ENCODE measurements around the gene GSE1. TPM values are rescaled to one million over a fixed set of nuclear protein-coding genes. Genes with fewer than 3 reads are reported as not detected.

GSE1 gene
- polyA plus RNA-seq, 1 donor = 94.9 TPM

- H3K27ac ChIP-seq (ENCODE audit: low read length) = peak overlapping the region; percentile 5
- peaks cover 8% of the 10 kb centered on the region for H3K4me1 ChIP-seq (ENCODE audit: control insufficient read depth, insufficient read depth, low read length)
- no peaks in the 10 kb centered on the region for H3K9me3 ChIP-seq (ENCODE audit: control insufficient read depth, low read depth, low read length)
- peaks cover 82% of the 10 kb centered on the region for H3K36me3 ChIP-seq (ENCODE audit: control insufficient read depth, insufficient read depth, low read length)
- WGBS (ENCODE audit: insufficient coverage, low lambda C conversion rate) = no CpG with 5 or more reads among the region's 19 CpGs
- no peaks in the 10 kb centered on the region for H3K27me3 ChIP-seq (ENCODE audit: control insufficient read depth, insufficient read depth, low read length)
- no peak overlapping the region for H3K4me3 ChIP-seq (ENCODE audit: low read length)
- DNase-seq = peak in 1 of 2 donors; percentile 58
Measured at GRCh38 chr16:85673529-85674417, 60.7 kb downstream of the GSE1 start.

GRCh38 chr16:85674418-85674755 lies 61.3 kb downstream of the GSE1 start:
- Histone ChIP-seq H3K36me3 (ENCODE audit: control insufficient read depth, insufficient read depth, low read length) (peaks cover 76% of the 10 kb centered on the region), H3K27me3 (ENCODE audit: control insufficient read depth, insufficient read depth, low read length) (no peaks in the 10 kb centered on the region), H3K4me1 (ENCODE audit: control insufficient read depth, insufficient read depth, low read length) (peaks cover 12% of the 10 kb centered on the region), H3K4me3 (ENCODE audit: low read length) (no peak overlapping the region), H3K9me3 (ENCODE audit: control insufficient read depth, low read depth, low read length) (no peaks in the 10 kb centered on the region), H3K27ac (ENCODE audit: low read length) (no peak overlapping the region)
- WGBS (ENCODE audit: insufficient coverage, low lambda C conversion rate) = no CpG with 5 or more reads among the region's 4 CpGs
- no peak for DNase-seq

GRCh38 chr16:85674828-85675227 lies 61.7 kb downstream of the GSE1 start:
- Histone ChIP-seq H3K27me3 (ENCODE audit: control insufficient read depth, insufficient read depth, low read length) (no peaks in the 10 kb centered on the region), H3K27ac (ENCODE audit: low read length) (no peak overlapping the region), H3K36me3 (ENCODE audit: control insufficient read depth, insufficient read depth, low read length) (peaks cover 71% of the 10 kb centered on the region), H3K4me3 (ENCODE audit: low read length) (no peak overlapping the region), H3K4me1 (ENCODE audit: control insufficient read depth, insufficient read depth, low read length) (peaks cover 12% of the 10 kb centered on the region), H3K9me3 (ENCODE audit: control insufficient read depth, low read depth, low read length) (no peaks in the 10 kb centered on the region)
- 100% methylated on average over 1 of the region's 6 CpGs for WGBS (ENCODE audit: insufficient coverage, low lambda C conversion rate)
- DNase-seq = no peak

- H3K27ac ChIP-seq (ENCODE audit: low read length) = no peak overlapping the region
- H3K4me3 ChIP-seq (ENCODE audit: low read length) = no peak overlapping the region
- H3K9me3 ChIP-seq (ENCODE audit: control insufficient read depth, low read depth, low read length) = no peaks in the 10 kb centered on the region
- H3K36me3 ChIP-seq (ENCODE audit: control insufficient read depth, insufficient read depth, low read length) = peaks cover 67% of the 10 kb centered on the region
- WGBS (ENCODE audit: insufficient coverage, low lambda C conversion rate) = 20% methylated on average over 1 of the region's 4 CpGs
- peaks cover 12% of the 10 kb centered on the region for H3K4me1 ChIP-seq (ENCODE audit: control insufficient read depth, insufficient read depth, low read length)
- no peak for DNase-seq
- H3K27me3 ChIP-seq (ENCODE audit: control insufficient read depth, insufficient read depth, low read length) = no peaks in the 10 kb centered on the region
Measured at GRCh38 chr16:85675251-85675874, 62.2 kb downstream of the GSE1 start.

GRCh38 chr16:85676466-85676865 lies 63.3 kb downstream of the GSE1 start:
- H3K4me1 ChIP-seq (ENCODE audit: control insufficient read depth, insufficient read depth, low read length) = peaks cover 21% of the 10 kb centered on the region
- peaks cover 60% of the 10 kb centered on the region for H3K36me3 ChIP-seq (ENCODE audit: control insufficient read depth, insufficient read depth, low read length)
- H3K9me3 ChIP-seq (ENCODE audit: control insufficient read depth, low read depth, low read length) = no peaks in the 10 kb centered on the region
- WGBS (ENCODE audit: insufficient coverage, low lambda C conversion rate) = 100% methylated on average over 1 of the region's 7 CpGs
- no peak for DNase-seq
- no peak overlapping the region for H3K4me3 ChIP-seq (ENCODE audit: low read length)
- H3K27me3 ChIP-seq (ENCODE audit: control insufficient read depth, insufficient read depth, low read length) = no peaks in the 10 kb centered on the region
- H3K27ac ChIP-seq (ENCODE audit: low read length) = no peak overlapping the region

GRCh38 chr16:85677383-85677967 lies 64.4 kb downstream of the GSE1 start:
- Histone ChIP-seq H3K27ac (ENCODE audit: low read length) (no peak overlapping the region), H3K27me3 (ENCODE audit: control insufficient read depth, insufficient read depth, low read length) (no peaks in the 10 kb centered on the region), H3K9me3 (ENCODE audit: control insufficient read depth, low read depth, low read length) (no peaks in the 10 kb centered on the region), H3K4me1 (ENCODE audit: control insufficient read depth, insufficient read depth, low read length) (peaks cover 22% of the 10 kb centered on the region), H3K36me3 (ENCODE audit: control insufficient read depth, insufficient read depth, low read length) (peaks cover 50% of the 10 kb centered on the region), H3K4me3 (ENCODE audit: low read length) (no peak overlapping the region)
- no CpG with 5 or more reads among the region's 6 CpGs for WGBS (ENCODE audit: insufficient coverage, low lambda C conversion rate)
- no peak for DNase-seq

GRCh38 chr16:85678016-85678415 lies 64.9 kb downstream of the GSE1 start:
- Histone ChIP-seq H3K27ac (ENCODE audit: low read length) (no peak overlapping the region), H3K27me3 (ENCODE audit: control insufficient read depth, insufficient read depth, low read length) (no peaks in the 10 kb centered on the region), H3K4me3 (ENCODE audit: low read length) (no peak overlapping the region), H3K9me3 (ENCODE audit: control insufficient read depth, low read depth, low read length) (no peaks in the 10 kb centered on the region), H3K4me1 (ENCODE audit: control insufficient read depth, insufficient read depth, low read length) (peaks cover 22% of the 10 kb centered on the region), H3K36me3 (ENCODE audit: control insufficient read depth, insufficient read depth, low read length) (peaks cover 45% of the 10 kb centered on the region)
- no CpG with 5 or more reads among the region's 8 CpGs for WGBS (ENCODE audit: insufficient coverage, low lambda C conversion rate)
- DNase-seq = no peak

- Histone ChIP-seq H3K4me3 (ENCODE audit: low read length) (no peak overlapping the region), H3K36me3 (ENCODE audit: control insufficient read depth, insufficient read depth, low read length) (peaks cover 39% of the 10 kb centered on the region), H3K9me3 (ENCODE audit: control insufficient read depth, low read depth, low read length) (no peaks in the 10 kb centered on the region), H3K27ac (ENCODE audit: low read length) (peak overlapping the region; percentile 45), H3K27me3 (ENCODE audit: control insufficient read depth, insufficient read depth, low read length) (no peaks in the 10 kb centered on the region), H3K4me1 (ENCODE audit: control insufficient read depth, insufficient read depth, low read length) (peaks cover 21% of the 10 kb centered on the region)
- DNase-seq = peak; percentile 72 to 84
- WGBS (ENCODE audit: insufficient coverage, low lambda C conversion rate) = no CpG with 5 or more reads among the region's 5 CpGs
Measured at GRCh38 chr16:85678821-85679220, 65.7 kb downstream of the GSE1 start.

- Histone ChIP-seq H3K27me3 (ENCODE audit: control insufficient read depth, insufficient read depth, low read length) (no peaks in the 10 kb centered on the region), H3K27ac (ENCODE audit: low read length) (no peak overlapping the region), H3K4me3 (ENCODE audit: low read length) (no peak overlapping the region), H3K4me1 (ENCODE audit: control insufficient read depth, insufficient read depth, low read length) (peaks cover 19% of the 10 kb centered on the region), H3K36me3 (ENCODE audit: control insufficient read depth, insufficient read depth, low read length) (peaks cover 29% of the 10 kb centered on the region), H3K9me3 (ENCODE audit: control insufficient read depth, low read depth, low read length) (no peaks in the 10 kb centered on the region)
- WGBS (ENCODE audit: insufficient coverage, low lambda C conversion rate) = 60% methylated on average over 1 of the region's 6 CpGs
- no peak for DNase-seq
Measured at GRCh38 chr16:85679870-85680269, 66.7 kb downstream of the GSE1 start.

GRCh38 chr16:85680352-85680944 lies 67.3 kb downstream of the GSE1 start:
- peaks cover 23% of the 10 kb centered on the region for H3K36me3 ChIP-seq (ENCODE audit: control insufficient read depth, insufficient read depth, low read length)
- no peak overlapping the region for H3K4me3 ChIP-seq (ENCODE audit: low read length)
- WGBS (ENCODE audit: insufficient coverage, low lambda C conversion rate) = no CpG with 5 or more reads among the region's 6 CpGs
- DNase-seq = no peak
- peak overlapping the region; percentile 1 for H3K27ac ChIP-seq (ENCODE audit: low read length)
- H3K9me3 ChIP-seq (ENCODE audit: control insufficient read depth, low read depth, low read length) = no peaks in the 10 kb centered on the region
- peaks cover 19% of the 10 kb centered on the region for H3K4me1 ChIP-seq (ENCODE audit: control insufficient read depth, insufficient read depth, low read length)
- H3K27me3 ChIP-seq (ENCODE audit: control insufficient read depth, insufficient read depth, low read length) = no peaks in the 10 kb centered on the region
